ENCODE results near the gene GTF3C1.
"Not testable (repeated sequence)": the region's sequence is repeated elsewhere in the genome, so short reads cannot be mapped to it uniquely, and the experiment has no call there.

DNA sequence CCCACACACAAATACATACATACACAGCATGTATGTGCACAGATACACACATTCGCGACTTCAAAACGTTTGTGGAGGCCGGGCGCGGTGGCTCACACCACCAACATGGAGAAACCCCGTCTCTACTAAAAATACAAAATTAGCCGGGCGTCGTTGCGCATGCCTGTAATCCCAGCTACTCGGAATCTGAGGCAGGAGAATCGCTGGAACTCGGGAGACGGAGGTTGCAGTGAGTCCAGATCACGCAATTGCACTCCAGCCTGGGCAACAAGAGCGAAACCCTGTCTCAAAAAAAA is 92.2 kb downstream of the GTF3C1 start:
- TF ChIP-seq, protein P1, sequence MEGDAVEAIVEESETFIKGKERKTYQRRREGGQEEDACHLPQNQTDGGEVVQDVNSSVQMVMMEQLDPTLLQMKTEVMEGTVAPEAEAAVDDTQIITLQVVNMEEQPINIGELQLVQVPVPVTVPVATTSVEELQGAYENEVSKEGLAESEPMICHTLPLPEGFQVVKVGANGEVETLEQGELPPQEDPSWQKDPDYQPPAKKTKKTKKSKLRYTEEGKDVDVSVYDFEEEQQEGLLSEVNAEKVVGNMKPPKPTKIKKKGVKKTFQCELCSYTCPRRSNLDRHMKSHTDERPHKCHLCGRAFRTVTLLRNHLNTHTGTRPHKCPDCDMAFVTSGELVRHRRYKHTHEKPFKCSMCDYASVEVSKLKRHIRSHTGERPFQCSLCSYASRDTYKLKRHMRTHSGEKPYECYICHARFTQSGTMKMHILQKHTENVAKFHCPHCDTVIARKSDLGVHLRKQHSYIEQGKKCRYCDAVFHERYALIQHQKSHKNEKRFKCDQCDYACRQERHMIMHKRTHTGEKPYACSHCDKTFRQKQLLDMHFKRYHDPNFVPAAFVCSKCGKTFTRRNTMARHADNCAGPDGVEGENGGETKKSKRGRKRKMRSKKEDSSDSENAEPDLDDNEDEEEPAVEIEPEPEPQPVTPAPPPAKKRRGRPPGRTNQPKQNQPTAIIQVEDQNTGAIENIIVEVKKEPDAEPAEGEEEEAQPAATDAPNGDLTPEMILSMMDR (IDR thresholded peaks at IDR 0.05) = not testable (repeated sequence)
- not testable (repeated sequence) for TF ChIP-seq POLR2A (IDR thresholded peaks at IDR 0.05)
